GM21737 (cell line): ENCODE measurements around the gene MMP2.

ENCODE experiments used
- ATAC-seq: cut with Tn5 transposase; IDR thresholded peaks from one replicate; pipeline ENCODE4 v1.9.1; 2021; ENCODE audit warnings: mild to moderate bottlenecking, moderate library complexity; ENCODE audit not compliant: unreplicated experiment

Gene MMP2

DNA sequence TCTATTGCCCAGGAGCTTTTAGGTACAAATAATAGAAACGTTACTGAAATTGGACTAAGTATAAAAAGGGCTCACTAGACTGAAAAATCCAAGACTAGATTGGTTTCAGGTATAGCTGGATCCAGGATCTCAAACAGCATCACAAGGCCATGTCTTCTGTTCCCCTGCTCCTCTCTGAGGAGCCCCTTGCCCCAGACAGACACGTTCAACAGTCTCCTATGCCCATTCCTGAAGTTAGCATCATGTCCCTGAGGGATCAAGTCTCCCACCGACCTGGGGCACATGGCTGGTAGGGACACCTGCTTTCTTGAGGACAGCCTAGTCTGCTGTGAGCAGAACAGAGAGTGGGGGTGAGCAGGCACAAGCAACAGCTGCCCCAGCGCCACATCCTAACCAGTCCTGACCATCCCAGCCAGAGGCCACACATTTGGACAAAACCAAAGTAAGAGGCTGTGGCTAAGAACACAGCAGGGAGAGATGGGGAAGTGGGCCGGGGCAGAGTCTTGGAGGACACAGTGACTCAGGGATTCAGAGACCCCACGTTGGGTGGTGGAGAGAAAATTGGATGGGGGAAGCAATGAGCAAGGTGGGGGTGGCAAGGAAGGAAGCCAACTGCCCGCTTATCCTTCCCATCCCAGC lies 10.5 kb upstream of the MMP2 start:
- no peak for ATAC-seq

DNA sequence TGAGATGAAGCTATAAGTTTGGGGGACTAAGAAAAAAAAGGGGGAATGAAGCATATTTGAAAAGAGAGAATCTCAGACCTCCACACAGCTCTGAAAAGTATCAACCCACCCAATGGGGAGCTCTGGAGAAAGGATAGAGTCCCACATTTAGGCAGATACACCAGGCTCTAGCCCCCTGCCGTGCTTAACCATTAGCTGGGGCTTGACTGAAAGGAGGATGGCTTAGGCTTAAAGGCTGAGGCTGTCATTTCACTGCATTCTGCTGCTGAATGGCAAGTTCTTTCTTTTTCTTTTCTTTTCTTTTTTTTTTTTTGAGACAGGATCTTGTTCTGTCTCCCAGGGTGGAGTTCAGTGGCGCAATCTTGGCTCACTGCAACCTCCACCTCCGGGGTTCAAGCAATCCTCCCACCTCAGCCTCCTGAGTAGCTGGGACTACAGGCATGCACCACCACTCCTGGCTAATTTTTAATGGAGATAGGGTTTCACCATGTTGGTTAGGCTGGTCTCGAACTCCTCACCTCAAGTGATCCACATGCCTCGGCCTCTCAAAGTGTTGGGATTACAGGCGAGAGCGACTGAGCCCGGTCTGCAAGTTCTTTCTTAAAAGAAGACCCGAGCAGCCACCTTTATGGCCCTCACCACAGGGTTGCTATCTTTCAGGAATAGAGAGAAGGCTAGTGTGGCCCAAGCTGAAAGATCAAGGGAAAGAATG lies 9.0 kb upstream of the MMP2 start:
- no peak for ATAC-seq

DNA sequence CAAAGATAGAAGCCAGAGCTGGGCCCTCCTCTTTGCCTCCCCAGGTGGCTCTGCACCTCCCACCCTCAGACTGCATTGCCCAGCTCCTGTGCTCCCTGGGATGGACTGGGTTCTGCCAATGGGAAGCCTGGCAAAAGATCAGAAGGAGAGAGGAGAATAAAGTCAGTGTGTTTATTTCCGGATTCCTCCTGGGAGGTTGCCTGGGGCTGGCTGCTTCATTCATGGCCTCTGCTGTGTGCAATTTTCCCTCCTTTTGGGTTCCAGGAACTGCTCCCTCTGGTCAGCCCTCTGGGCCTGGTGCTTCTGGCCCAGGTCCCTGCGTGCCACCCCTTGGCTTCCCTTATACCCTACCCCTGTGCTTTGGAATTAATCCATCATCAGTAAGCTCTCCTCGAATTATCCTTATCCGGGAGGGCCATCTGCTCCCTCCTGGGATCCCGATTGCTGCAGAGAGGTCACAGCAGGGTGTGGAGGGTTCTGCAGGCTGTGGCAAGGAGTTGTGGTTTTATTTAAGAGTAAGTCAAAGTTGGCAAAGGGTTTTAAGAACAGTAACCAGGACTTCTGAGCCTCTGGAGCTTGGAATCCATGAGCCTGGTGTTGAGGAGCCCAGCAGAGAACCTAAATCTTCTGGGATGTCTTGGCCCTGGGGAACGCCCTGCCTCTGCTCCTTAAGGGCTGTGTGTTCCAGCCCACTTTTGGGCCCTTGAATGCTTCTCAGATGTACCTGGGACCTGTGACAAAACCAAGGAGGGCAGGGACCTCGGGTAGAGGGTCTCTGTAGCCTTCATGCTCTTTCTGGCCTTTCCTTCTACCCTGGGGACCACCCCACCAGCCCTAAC lies 8.2 kb upstream of the MMP2 start:
- ATAC-seq: no peak

GRCh38 chr16:55471448-55472097 lies 7.4 kb upstream of the MMP2 start:
- no peak for ATAC-seq

GRCh38 chr16:55473587-55473986 lies 5.4 kb upstream of the MMP2 start:
- ATAC-seq: no peak

GRCh38 chr16:55474821-55475220 lies 4.2 kb upstream of the MMP2 start:
- ATAC-seq: no peak

- no peak for ATAC-seq
Observed at GRCh38 chr16:55475919-55476318, 3.1 kb upstream of the MMP2 start.

GRCh38 chr16:55476625-55477533 lies 2.1 kb upstream of the MMP2 start:
- no peak for ATAC-seq

DNA sequence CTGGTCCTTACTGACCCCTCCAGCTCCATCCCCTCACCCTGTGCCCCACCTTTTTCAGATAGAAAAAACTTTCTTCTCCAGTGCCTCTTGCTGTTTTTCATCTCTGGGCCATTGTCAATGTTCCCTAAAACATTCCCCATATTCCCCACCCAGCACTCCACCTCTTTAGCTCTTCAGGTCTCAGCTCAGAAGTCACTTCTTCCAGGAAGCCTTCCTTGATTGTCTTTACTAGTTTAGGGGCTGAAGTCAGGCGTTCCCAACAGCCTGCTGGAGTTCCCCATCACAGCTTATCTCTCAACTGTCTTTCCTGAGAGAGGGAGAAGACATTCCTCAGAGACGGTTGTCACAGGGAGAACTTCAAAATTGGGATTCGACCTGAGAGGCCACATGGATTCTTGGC lies 1.3 kb upstream of the MMP2 start:
- ATAC-seq: no peak

DNA sequence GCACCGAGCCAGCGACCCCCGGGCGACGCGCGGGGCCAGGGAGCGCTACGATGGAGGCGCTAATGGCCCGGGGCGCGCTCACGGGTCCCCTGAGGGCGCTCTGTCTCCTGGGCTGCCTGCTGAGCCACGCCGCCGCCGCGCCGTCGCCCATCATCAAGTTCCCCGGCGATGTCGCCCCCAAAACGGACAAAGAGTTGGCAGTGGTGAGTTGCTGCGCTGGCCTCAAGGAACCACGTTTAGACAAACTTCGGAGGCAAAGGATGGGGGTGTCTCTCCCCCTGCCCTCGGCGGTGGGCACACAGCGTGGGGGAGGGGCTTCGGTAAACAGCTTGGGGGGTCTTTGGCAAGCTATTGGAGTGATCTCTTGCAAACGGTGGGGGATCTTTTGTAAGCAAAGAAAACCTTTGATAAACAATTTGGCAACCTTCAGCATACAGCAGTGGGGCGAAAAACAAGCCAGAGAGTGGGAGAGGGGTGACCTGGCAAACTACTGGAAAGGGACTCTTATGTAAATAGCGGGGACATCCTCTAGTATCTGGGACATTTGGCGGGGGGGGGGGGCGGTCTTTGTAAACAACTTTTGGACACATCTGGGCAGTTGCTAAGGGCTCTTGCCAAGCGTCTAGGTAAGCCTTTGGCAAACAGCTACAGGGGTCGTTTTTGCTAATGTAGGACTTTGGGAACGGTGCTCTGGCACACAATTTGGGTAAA lies 587 bp downstream of the MMP2 start:
- ATAC-seq: no peak

GRCh38 chr16:55480228-55480655 lies 1.2 kb downstream of the MMP2 start:
- no peak for ATAC-seq

GRCh38 chr16:55481023-55481422 lies 2.0 kb downstream of the MMP2 start:
- ATAC-seq: no peak

- ATAC-seq: no peak
Observed at GRCh38 chr16:55482056-55482455, 3.1 kb downstream of the MMP2 start.

DNA sequence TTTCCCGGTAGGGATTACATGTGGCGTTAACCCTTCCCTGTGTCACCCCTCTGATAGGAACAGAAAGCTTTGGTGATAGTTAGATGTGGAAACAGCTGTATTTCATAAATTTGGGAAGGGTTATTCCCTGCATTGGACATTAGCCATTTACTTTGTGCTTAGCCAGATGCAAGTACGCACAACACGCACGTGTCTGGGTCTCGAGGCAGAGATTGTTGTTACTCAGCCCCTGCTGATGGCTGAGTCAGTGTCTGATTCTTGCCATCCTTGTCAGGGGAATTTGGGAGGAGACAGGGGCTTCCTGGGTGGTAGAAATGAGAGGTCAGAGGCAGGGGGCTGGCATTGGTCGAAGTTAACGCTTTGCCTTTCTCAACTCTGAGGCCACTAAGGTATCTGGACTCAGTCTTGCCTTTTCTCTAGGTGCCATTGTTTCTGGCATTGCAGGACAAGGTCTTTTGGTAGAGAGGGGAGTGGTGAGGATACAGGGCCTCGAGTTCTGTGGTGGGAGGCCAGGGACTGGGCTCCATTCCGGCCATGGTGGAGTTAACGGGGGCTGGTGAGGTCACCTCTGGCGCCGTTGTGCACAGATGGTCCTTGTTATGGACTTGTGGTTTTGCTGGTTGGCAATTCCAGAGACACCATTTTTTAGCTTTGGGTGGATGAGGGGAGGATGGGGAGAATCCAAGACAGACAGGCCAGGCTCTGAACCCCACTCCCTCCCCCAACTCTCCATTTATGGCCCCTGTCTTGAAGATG lies 8.2 kb downstream of the MMP2 start:
- ATAC-seq: no peak

DNA sequence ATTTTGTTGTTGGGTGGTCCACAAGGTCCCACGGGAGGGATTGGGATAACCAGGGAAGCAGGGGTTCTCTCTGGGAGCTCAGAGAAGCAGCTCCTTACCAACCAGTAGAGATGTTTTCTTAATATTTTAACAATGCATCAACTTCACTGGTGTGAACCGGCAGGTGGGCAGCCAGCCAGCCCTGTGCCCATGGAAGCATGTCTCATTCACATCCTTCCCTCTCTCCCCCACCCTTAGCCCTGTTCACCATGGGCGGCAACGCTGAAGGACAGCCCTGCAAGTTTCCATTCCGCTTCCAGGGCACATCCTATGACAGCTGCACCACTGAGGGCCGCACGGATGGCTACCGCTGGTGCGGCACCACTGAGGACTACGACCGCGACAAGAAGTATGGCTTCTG lies 9.3 kb downstream of the MMP2 start:
- no peak for ATAC-seq

DNA sequence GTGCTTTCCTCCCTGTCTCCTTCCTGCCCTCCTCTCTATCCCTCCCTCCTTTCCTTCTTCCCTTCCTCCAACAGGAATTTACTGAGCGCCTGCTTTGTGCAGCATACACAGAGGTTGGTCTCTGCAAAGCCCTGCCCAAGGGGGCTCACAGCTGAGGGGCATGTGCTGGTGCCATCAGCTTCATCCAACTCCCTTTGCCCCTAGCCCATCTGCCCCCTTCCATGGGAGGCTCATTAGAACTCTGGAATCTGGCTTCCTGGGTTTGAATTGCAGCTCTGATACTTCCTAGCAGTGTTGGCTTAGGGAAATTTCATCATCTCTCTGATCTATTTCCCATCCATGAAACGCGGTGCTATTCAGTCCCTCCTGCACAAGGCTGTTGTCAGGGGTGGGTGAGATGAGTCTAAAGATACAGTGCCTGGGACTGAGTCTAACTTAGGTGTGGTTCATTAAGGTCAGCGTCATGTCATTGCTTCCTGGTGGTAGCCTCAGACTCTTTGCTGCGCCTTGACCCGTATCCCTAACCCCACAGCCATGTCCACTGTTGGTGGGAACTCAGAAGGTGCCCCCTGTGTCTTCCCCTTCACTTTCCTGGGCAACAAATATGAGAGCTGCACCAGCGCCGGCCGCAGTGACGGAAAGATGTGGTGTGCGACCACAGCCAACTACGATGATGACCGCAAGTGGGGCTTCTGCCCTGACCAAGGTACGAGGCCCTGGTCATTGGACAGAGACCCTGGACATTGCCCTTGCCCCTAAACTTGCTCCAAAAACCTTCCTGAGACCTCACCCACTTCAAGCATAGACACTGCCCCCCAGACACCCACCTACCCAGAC lies 10.3 kb downstream of the MMP2 start:
- ATAC-seq: no peak

DNA sequence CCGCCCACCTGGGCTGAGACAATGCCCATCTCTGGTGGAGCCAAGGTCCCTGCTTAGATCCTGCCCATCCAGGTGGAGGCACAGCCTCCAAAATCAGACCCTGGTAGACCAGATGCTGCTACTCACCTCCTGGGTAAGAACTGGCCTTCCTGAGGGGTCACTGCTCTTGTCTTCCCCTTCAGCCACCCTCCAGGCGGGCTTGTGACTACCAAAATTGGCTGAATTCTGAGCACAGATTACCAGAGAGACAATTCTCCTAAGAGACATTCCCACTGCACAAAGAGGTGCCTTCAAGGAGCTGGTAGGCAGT lies 10.9 kb downstream of the MMP2 start:
- ATAC-seq: no peak

- ATAC-seq: no peak
Observed at GRCh38 chr16:55490301-55490700, 11.3 kb downstream of the MMP2 start.
